Right renal cortex interstitium (tissue), 3 donors: ENCODE data around the gene SYNGR3. TPM values are rescaled to one million over a fixed set of nuclear protein-coding genes. Genes with fewer than 3 reads are reported as not detected.

ENCODE experiments used
- DNase-seq, 3 donors: peaks; one replicate each; pipeline ENCODE4 v3.0.0-alpha.2; 2013; ENCODE audit warnings: low read depth in 3 of 3, low spot score in 2 of 3
- polyA plus RNA-seq, 3 donors: library from polyadenylated mRNA; unstranded; fragments of 120-200 nt; gene quantifications; one replicate each; pipeline ENCODE4 v1.2.1, GENCODE V29; 2013; ENCODE audit not compliant: insufficient read length in 3 of 3

Gene SYNGR3
- polyA plus RNA-seq, 3 donors: 1.3 to 1.9 (median 1.4) TPM

- peak in 1 of 3 donors; percentile 64 for DNase-seq
Observed at GRCh38 chr16:2038382-2039231, 48.8 kb downstream of the SYNGR3 start.

DNA sequence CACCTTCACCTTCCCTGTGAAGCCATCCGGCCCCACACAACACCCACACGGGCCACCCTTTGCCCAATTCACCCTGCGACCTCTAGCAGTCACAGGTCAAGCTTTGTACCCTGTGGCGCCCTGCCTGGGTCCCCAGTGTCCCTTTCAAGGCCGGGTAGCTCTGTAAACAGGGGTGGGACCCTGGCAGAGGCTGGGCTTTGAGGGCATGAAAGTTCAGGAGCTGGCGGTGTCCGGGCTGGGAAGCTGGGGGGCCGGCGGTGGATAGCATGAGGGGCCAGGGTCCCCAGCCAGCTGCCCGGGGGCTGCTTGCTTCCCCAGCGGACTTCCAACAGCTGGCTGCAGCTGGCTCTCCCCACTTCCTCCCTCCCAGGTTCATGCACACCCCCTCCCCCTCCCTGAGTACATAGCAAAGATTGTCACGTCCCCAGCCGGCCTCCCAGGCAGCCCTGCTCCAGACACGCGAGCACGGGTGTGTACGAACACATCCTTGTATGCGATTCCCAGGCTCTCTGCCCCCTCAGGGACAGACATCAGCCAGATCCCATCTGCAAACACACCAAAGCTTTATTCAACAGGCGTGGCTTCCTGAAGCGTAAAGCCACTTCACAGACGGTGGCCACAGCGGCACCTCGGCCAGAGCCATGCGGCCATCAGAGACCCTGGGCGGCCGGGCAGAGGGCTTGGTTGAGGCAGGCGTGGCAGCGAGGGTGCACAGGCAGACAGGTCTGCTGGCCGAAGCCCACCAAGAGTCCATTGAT lies 49.7 kb downstream of the SYNGR3 start:
- peak in 1 of 3 donors; percentile 84 for DNase-seq

DNA sequence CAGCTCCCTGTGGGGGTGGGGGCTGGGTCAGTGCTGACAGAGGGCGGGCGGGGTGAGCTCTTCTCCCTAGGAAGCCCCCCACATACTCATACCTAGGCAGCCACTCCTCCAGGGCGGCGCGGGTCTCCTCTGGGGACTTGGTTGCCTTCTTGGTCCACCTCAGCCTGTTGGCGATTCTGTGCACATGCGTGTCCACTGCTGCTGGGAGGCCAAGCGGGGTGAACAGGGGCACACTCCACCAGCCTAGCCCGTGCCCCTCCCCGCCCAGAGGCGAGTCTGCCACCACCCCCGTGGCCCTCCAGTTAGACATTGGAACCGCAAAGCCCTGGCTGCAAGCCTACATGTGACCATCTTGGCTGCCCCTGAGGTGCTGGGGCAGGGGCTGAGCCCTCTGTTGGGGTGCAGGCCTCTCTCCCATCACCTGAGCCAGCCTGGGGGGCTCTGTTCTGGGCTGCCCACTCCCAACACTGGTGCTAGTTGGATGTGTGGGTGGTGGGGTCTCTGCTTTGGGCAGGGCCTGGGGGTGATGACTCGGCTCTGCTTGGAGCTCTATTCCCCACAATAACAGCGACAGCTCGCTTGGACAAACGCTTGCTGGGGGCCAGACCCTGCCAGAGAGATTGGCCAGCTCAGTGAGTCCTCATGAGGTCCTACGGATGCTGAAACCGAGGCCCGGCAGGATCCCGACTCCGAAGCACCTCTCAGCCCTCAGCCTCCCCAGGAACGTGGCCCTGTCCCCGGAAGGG lies 50.4 kb downstream of the SYNGR3 start:
- DNase-seq: no peak

- no peak for DNase-seq
Observed at GRCh38 chr16:2040787-2041522, 51.2 kb downstream of the SYNGR3 start.

GRCh38 chr16:2042171-2042985 lies 52.6 kb downstream of the SYNGR3 start:
- no peak for DNase-seq

DNA sequence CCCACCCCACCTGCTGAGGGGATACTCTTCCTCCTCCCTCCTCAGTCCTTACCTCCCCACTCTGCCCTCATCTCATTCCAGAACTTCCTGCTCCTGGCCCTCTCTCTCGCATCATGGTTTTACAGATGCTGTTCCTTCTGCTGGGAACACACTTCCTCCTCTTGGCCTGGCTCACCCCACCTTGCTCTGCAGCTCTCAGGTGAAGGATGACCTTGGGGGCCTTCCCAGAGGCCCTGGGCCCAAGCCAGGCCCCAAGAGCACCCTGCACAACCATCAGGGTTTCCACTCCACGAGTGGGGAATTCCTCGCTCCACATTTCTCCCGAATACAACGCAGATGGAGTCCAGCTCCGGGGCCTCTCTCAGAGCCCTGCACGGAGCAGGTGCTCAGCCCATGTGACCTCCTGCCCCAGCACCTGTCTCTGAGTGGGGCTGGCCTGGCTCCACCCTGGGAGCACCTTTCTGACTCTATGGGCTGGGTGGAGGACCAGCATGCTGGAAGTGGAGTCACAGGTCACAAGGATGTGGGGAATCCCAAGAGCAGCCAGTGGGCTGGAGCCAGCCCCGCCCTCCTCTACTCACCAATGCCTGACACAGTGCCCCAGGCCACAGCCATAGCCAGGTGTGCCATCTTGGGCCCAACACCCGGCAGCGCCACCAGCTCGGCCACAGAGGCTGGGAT lies 53.4 kb downstream of the SYNGR3 start:
- no peak for DNase-seq

Other genes with a start within 250 kb of the SYNGR3 start
- gene NME3, start 218.4 kb upstream of the SYNGR3 start, polyA plus RNA-seq: 10 to 100 TPM; 18.8 to 22.1 (median 19.4) TPM
- gene EME2, start 217.2 kb upstream of the SYNGR3 start, polyA plus RNA-seq: 1 to 10 TPM; 5.1 to 5.5 (median 5.2) TPM
- gene MRPS34, start 216.8 kb upstream of the SYNGR3 start, polyA plus RNA-seq: 10 to 100 TPM; 58.1 to 69.6 (median 65.0) TPM
- gene SPSB3, start 207.4 kb upstream of the SYNGR3 start, polyA plus RNA-seq: 10 to 100 TPM; 30.8 to 35.7 (median 32.5) TPM
- gene NUBP2, start 207.0 kb upstream of the SYNGR3 start, polyA plus RNA-seq: 10 to 100 TPM; 31.1 to 38.7 (median 31.5) TPM
- 1 to 10 TPM; 1.3 to 2.0 (median 2.0) TPM for gene IGFALS, start 196.3 kb upstream of the SYNGR3 start, polyA plus RNA-seq
- gene HAGH, start 163.1 kb upstream of the SYNGR3 start, polyA plus RNA-seq: 10 to 100 TPM; 35.4 to 44.8 (median 40.1) TPM
- 10 to 100 TPM; 36.6 to 50.7 (median 48.3) TPM for gene FAHD1, start 162.8 kb upstream of the SYNGR3 start, polyA plus RNA-seq
- 1 to 10 TPM; 1.1 to 1.3 (median 1.3) TPM for gene MEIOB, start 117.8 kb upstream of the SYNGR3 start, polyA plus RNA-seq
- gene HS3ST6, start 71.6 kb upstream of the SYNGR3 start, polyA plus RNA-seq: under 1 TPM; 0.12 to 0.24 (median 0.17) TPM
- 10 to 100 TPM; 63.0 to 70.1 (median 65.2) TPM for gene MSRB1, start 46.8 kb upstream of the SYNGR3 start, polyA plus RNA-seq
- gene RPL3L, start 35.3 kb upstream of the SYNGR3 start, polyA plus RNA-seq: under 1 TPM; 0.10 to 0.17 (median 0.16) TPM
- gene NDUFB10, start 30.4 kb upstream of the SYNGR3 start, polyA plus RNA-seq: 100 to 1,000 TPM; 127 to 137 (median 129) TPM
- 1,000 to 10,000 TPM; 1,774 to 1,944 (median 1,840) TPM for gene RPS2, start 25.1 kb upstream of the SYNGR3 start, polyA plus RNA-seq
- gene RNF151, start 23.1 kb upstream of the SYNGR3 start, polyA plus RNA-seq: not detected
- 10 to 100 TPM; 27.4 to 34.3 (median 32.0) TPM for gene TBL3, start 17.9 kb upstream of the SYNGR3 start, polyA plus RNA-seq
- under 1 TPM; 0.37 to 0.79 (median 0.60) TPM for gene NOXO1, start 8.5 kb upstream of the SYNGR3 start, polyA plus RNA-seq
- 10 to 100 TPM; 20.5 to 22.0 (median 21.1) TPM for gene GFER, start 5.8 kb upstream of the SYNGR3 start, polyA plus RNA-seq
- 10 to 100 TPM; 14.2 to 16.4 (median 15.4) TPM for gene ZNF598, start 19.9 kb downstream of the SYNGR3 start, polyA plus RNA-seq
- gene NPW, start 29.8 kb downstream of the SYNGR3 start, polyA plus RNA-seq: 1 to 10 TPM; 1.7 to 6.0 (median 3.9) TPM
- gene NHERF2, start 36.9 kb downstream of the SYNGR3 start, polyA plus RNA-seq: 100 to 1,000 TPM in 1 of 3 donors, 10 to 100 TPM in 2; 82.6 to 106 (median 88.6) TPM
- 10 to 100 TPM; 15.4 to 17.7 (median 16.9) TPM for gene NTHL1, start 57.9 kb downstream of the SYNGR3 start, polyA plus RNA-seq
- 100 to 1,000 TPM in 2 of 3 donors, 10 to 100 TPM in 1; 98.9 to 117 (median 108) TPM for gene TSC2, start 58.0 kb downstream of the SYNGR3 start, polyA plus RNA-seq
- gene PKD1, start 145.9 kb downstream of the SYNGR3 start, polyA plus RNA-seq: 10 to 100 TPM; 53.0 to 59.6 (median 54.5) TPM
- gene RAB26, start 158.7 kb downstream of the SYNGR3 start, polyA plus RNA-seq: 1 to 10 TPM; 2.7 to 3.1 (median 3.0) TPM
- 10 to 100 TPM; 51.4 to 60.4 (median 60.3) TPM for gene TRAF7, start 165.8 kb downstream of the SYNGR3 start, polyA plus RNA-seq
- gene CASKIN1, start 206.6 kb downstream of the SYNGR3 start, polyA plus RNA-seq: 1 to 10 TPM in 2 of 3 donors, under 1 TPM in 1; 0.92 to 1.4 (median 1.4) TPM
- 10 to 100 TPM; 41.3 to 48.7 (median 43.8) TPM for gene MLST8, start 215.5 kb downstream of the SYNGR3 start, polyA plus RNA-seq
- gene BRICD5, start 220.9 kb downstream of the SYNGR3 start, polyA plus RNA-seq: 1 to 10 TPM; 3.0 to 4.1 (median 3.0) TPM
- 10 to 100 TPM; 10.1 to 14.5 (median 12.9) TPM for gene PGP, start 224.9 kb downstream of the SYNGR3 start, polyA plus RNA-seq
- 10 to 100 TPM; 13.2 to 14.3 (median 13.6) TPM for gene E4F1, start 233.6 kb downstream of the SYNGR3 start, polyA plus RNA-seq
- under 1 TPM; 0.68 to 0.74 (median 0.74) TPM for gene DNASE1L2, start 246.5 kb downstream of the SYNGR3 start, polyA plus RNA-seq